AG10803 (cell line): ENCODE data around the gene SCAMP4.
"Not testable (repeated sequence)": the region's sequence is repeated elsewhere in the genome, so short reads cannot be mapped to it uniquely, and the experiment has no call there.

Experiments used
- DNase-seq: peaks from one replicate; pipeline ENCODE4 v3.0.0; 2010; ENCODE audit warnings: low read depth
- H3K4me3 ChIP-seq: 2 replicates; pipeline ENCODE4 v1.5.1; 2011; ENCODE audit warnings: mild to moderate bottlenecking, low read length, control low read depth
- CTCF ChIP-seq: conservative IDR thresholded peaks from 2 replicates; pipeline ENCODE4 v1.5.1; 2011; ENCODE audit warnings: mild to moderate bottlenecking, low read length, control low read depth, inconsistent platforms

SCAMP4 gene

GRCh38 chr19:1882786-1883692, 22.2 kb upstream of the SCAMP4 start:
- H3K4me3 ChIP-seq: peak overlapping the region; percentile 89
- TF ChIP-seq CTCF: no peak
- no peak for DNase-seq

- peak overlapping the region; percentile 89 for H3K4me3 ChIP-seq
- TF ChIP-seq CTCF: no peak
- DNase-seq: no peak
These were observed 21.4 kb upstream of the SCAMP4 start for GRCh38 chr19:1883784-1884183.

- peak overlapping the region; percentile 89 for H3K4me3 ChIP-seq
- DNase-seq: no peak
- TF ChIP-seq CTCF: no peak
These were observed 20.9 kb upstream of the SCAMP4 start for GRCh38 chr19:1884291-1884718.

- no peak for TF ChIP-seq CTCF
- DNase-seq: no peak
- H3K4me3 ChIP-seq: peak overlapping the region; percentile 89
These were observed 20.4 kb upstream of the SCAMP4 start for GRCh38 chr19:1884719-1885334.

GRCh38 chr19:1885398-1886119, 19.6 kb upstream of the SCAMP4 start, which contains the start of gene ABHD17A:
ABHD17A (minus strand) TSS chr19:1885496; CDS start chr19:1881566, 3,930 bp downstream.
- H3K4me3 ChIP-seq: peak within 1 kb of the TSS; percentile 89
- DNase-seq: peak; percentile 88

GRCh38 chr19:1886360-1886759, 18.8 kb upstream of the SCAMP4 start:
- not testable (repeated sequence) for H3K4me3 ChIP-seq, DNase-seq

GRCh38 chr19:1888385-1888784, 16.8 kb upstream of the SCAMP4 start:
- no peak for TF ChIP-seq CTCF
- DNase-seq: no peak
- H3K4me3 ChIP-seq: no peak overlapping the region

- H3K4me3 ChIP-seq: no peak overlapping the region
- no peak for DNase-seq
- no peak for TF ChIP-seq CTCF
These were observed 15.3 kb upstream of the SCAMP4 start for GRCh38 chr19:1889907-1890306.
